Heart right ventricle (tissue), 16 donors: ENCODE measurements around the gene SF3B3. TPM values are rescaled to one million over a fixed set of nuclear protein-coding genes. Genes with fewer than 3 reads are reported as not detected.

Experiments used
- ATAC-seq, 8 donors: fragments of 200-7000 bp; cut with Tn5 transposase; one replicate each; pipeline ENCODE4 v1.9.1; 2020; ENCODE audit warnings: mild to moderate bottlenecking in 8 of 8, moderate library complexity in 8 of 8, moderate number of reproducible peaks in 1 of 8
- DNase-seq, 2 donors: peaks; one replicate each; pipeline ENCODE4 v3.0.0-alpha.2; 2020
- H3K27ac ChIP-seq, 10 donors: fragments of 200-600 bp; sonication (generic) in 2 of 10; one replicate each; pipeline versions ENCODE4 v1.5.0 to v1.8.0; 2020 to 2022; ENCODE audit warnings: mild to moderate bottlenecking in 3 of 10
- H3K27me3 ChIP-seq, 7 donors: fragments of 200-600 bp; one replicate each; pipeline ENCODE4 v1.8.0; 2021 to 2022; ENCODE audit warnings: mild to moderate bottlenecking in 2 of 7
- H3K36me3 ChIP-seq, 9 donors: fragments of 200-600 bp; sonication (generic) in 1 of 9; one replicate each; pipeline versions ENCODE4 v1.5.0 to v1.8.0; 2020 to 2022; ENCODE audit warnings: mild to moderate bottlenecking in 2 of 9
- H3K4me1 ChIP-seq, 9 donors: fragments of 200-600 bp; sonication (generic) in 1 of 9; one replicate each; pipeline versions ENCODE4 v1.5.0 to v1.8.0; 2020 to 2022; ENCODE audit warnings: mild to moderate bottlenecking in 4 of 9
- H3K4me3 ChIP-seq, 10 donors: fragments of 200-600 bp; sonication (generic) in 2 of 10; one replicate each; pipeline versions ENCODE4 v1.5.0 to v1.8.0; 2020 to 2022; ENCODE audit warnings: mild to moderate bottlenecking in 7 of 10, moderate library complexity in 2 of 10
- H3K9me3 ChIP-seq, 11 donors: fragments of 200-600 bp in 10 of 11; sonication (generic) in 2 of 11; one replicate each; pipeline versions ENCODE4 v1.5.0 to v1.8.0; 2013 to 2022; ENCODE audit warnings: mild to moderate bottlenecking in 2 of 11, control low read depth in 1 of 11, moderate library complexity in 1 of 11
- CTCF ChIP-seq, 9 donors: fragments of 200-600 bp; sonication (generic) in 2 of 9; IDR thresholded peaks; one replicate each; pipeline versions ENCODE4 v1.5.0 to v1.8.0; 2021 to 2022; ENCODE audit warnings: antibody characterized with exemption in 9 of 9, mild to moderate bottlenecking in 5 of 9, moderate library complexity in 1 of 9
- WGBS, 2 donors: extraction: QIAGEN DNeasy Blood & Tissue Kit; methylation state at CpG; one replicate each; pipeline ENCODE4 v1.1.7; 2013; ENCODE audit warnings: inconsistent platforms in 1 of 2; 5-methylcytosine and 5-hydroxymethylcytosine counted together
- intact Hi-C, 10 donors: fragments of 100-400 bp; cut with DNase I; formaldehyde crosslinking; loops; one replicate each; pipeline versions ENCODE4 v1.11.1 to v1.14.2; 2022
- polyA plus RNA-seq, 2 donors: library from polyadenylated mRNA; stranded (reverse); fragments of 200-250 nt; gene quantifications; one replicate each; pipeline ENCODE4 v1.2.3, GENCODE V29; 2013
- total RNA-seq, 10 donors: library from RNA; stranded (reverse); fragmentation: NEBNext Ultra II Directional in 3 of 10; extraction: Animal tissue kit (Norgen Biotek cat#: 25700) in 3 of 10; gene quantifications; one replicate each; pipeline versions ENCODE4 v1.2.1 to v1.2.4, GENCODE V29; 2021 to 2023
- donor health status: Arrhythmogenic right ventricular cardiomyopathy.
- donor health status: ischemic (EF 13 %, LVEDD 7.1; RV severe dilation, severe dysfunction).
- donor health status: healthy with polysubstance abuse.
- donor health status: DM: no; HTN: yes; CAD: no.
- donor health status: DM: no; HTN: no; CAD: no.
- donor health status: ischemic (EF 25% LVEDD 6.9; RV normal size, moderate dysfunction).
- donor health status: ischemic (EF 25% LVEDD 5.7; RV mildly dilated, moderate dysfunction).
- donor health status: healthy.
- donor health status: DM: yes; HTN: yes; CAD: no.
- donor health status: Ischemic cardiomyopathy.
- donor health status: ischemic (EF 35%, LVEDD 5.7; RV mildly dilated, moderate dysfunction).
- donor health status: nonischemic (EF 11% LVEDD 7.7; RV severe dilation, severe dysfunction).
- donor health status: DM: yes; HTN: yes; CAD: no.
- donor health status: PGD.
- donor health status: ischemic (EF 29% LVEDD 5.4; RV normal size, mild dysfunction).
- donor health status: nonischemic (EF 23%, LVEDD 6.1; RV moderate dilation, normal function).

The SF3B3 gene
- total and polyA plus RNA-seq, 12 donors: 45.4 to 188 (median 159) TPM

GRCh38 chr16:70476272-70477020 lies 47.2 kb upstream of the SF3B3 start:
- no peaks in the 10 kb centered on the region for H3K27me3 ChIP-seq
- H3K4me3 ChIP-seq: no peak overlapping the region
- peak overlapping the region in 7 of 10 donors; percentile 44 to 76 (median 62) for H3K27ac ChIP-seq
- peaks cover 0 to 90% (median 31%) of the 10 kb centered on the region in 9 donors for H3K36me3 ChIP-seq
- DNase-seq (no peak), ATAC-seq (peak in 7 of 8 donors; percentile 24 to 70 (median 59))
- no peaks in the 10 kb centered on the region for H3K9me3 ChIP-seq
- intact Hi-C loops: loop anchor here in 3 of 10 donors (5.0 to 10.0 kb wide), 2 partner anchors 82 to 104 kb away; no protein-coding TSS in a partner anchor
- peaks cover 0 to 36% (median 33%) of the 10 kb centered on the region in 9 donors for H3K4me1 ChIP-seq
- no peak for TF ChIP-seq CTCF (IDR thresholded peaks at IDR 0.05)
- WGBS, 2 donors: 74 to 80% methylated on average over 12 to 13 of the region's 13 CpGs

- WGBS, 2 donors: 92% methylated on average over 8 of the region's 8 CpGs
- no peak overlapping the region for H3K4me3 ChIP-seq
- DNase-seq: no peak
- no peak for TF ChIP-seq CTCF (IDR thresholded peaks at IDR 0.05)
- H3K36me3 ChIP-seq: peaks cover 0 to 92% (median 31%) of the 10 kb centered on the region in 9 donors
- no peaks in the 10 kb centered on the region for H3K27me3 ChIP-seq
- ATAC-seq: peak in 1 of 8 donors; percentile 2
- H3K9me3 ChIP-seq: no peaks in the 10 kb centered on the region
- intact Hi-C loops: loop anchor here in 3 of 10 donors (5.0 to 10.0 kb wide), 2 partner anchors 83 to 106 kb away; no protein-coding TSS in a partner anchor
- peak overlapping the region; percentile 31 to 79 (median 62) for H3K27ac ChIP-seq
- peaks cover 0 to 36% (median 33%) of the 10 kb centered on the region in 9 donors for H3K4me1 ChIP-seq
Measured at GRCh38 chr16:70478169-70478568, 45.4 kb upstream of the SF3B3 start.

- H3K9me3 ChIP-seq: no peaks in the 10 kb centered on the region
- TF ChIP-seq CTCF (IDR thresholded peaks at IDR 0.05): no peak
- ATAC-seq (peak; percentile 5 to 67 (median 50)), DNase-seq (peak in 1 of 2 donors; percentile 31)
- peak overlapping the region in 9 of 10 donors; percentile 31 to 79 (median 66) for H3K27ac ChIP-seq
- intact Hi-C loops: loop anchor here in 3 of 10 donors (5.0 to 10.0 kb wide), 2 partner anchors 84 to 107 kb away; no protein-coding TSS in a partner anchor
- no peaks in the 10 kb centered on the region for H3K27me3 ChIP-seq
- WGBS, 2 donors: 47 to 48% methylated on average over 10 of the region's 10 CpGs
- no peak overlapping the region for H3K4me3 ChIP-seq
- H3K36me3 ChIP-seq: peaks cover 0 to 92% (median 25%) of the 10 kb centered on the region in 9 donors
- H3K4me1 ChIP-seq: peaks cover 0 to 36% (median 33%) of the 10 kb centered on the region in 9 donors
Measured at GRCh38 chr16:70478912-70479341, 44.7 kb upstream of the SF3B3 start.

GRCh38 chr16:70480127-70481105 lies 43.2 kb upstream of the SF3B3 start:
- peak overlapping the region in 8 of 10 donors; percentile 25 to 79 (median 68) for H3K27ac ChIP-seq
- H3K4me3 ChIP-seq: no peak overlapping the region
- TF ChIP-seq CTCF (IDR thresholded peaks at IDR 0.05): no peak
- 87 to 93% methylated on average over 17 of the region's 17 CpGs for WGBS, 2 donors
- intact Hi-C loops: no loop called here
- no peaks in the 10 kb centered on the region for H3K9me3 ChIP-seq
- no peaks in the 10 kb centered on the region for H3K27me3 ChIP-seq
- H3K4me1 ChIP-seq: peaks cover 0 to 36% (median 33%) of the 10 kb centered on the region in 9 donors
- DNase-seq (no peak), ATAC-seq (peak in 1 of 8 donors; percentile 7)
- peaks cover 0 to 92% (median 21%) of the 10 kb centered on the region in 9 donors for H3K36me3 ChIP-seq
